Esophagus squamous epithelium (tissue), 5 donors: ENCODE measurements around the gene ALDH1L2. TPM values are rescaled to one million over a fixed set of nuclear protein-coding genes. Genes with fewer than 3 reads are reported as not detected.
A peak's percentile ranks its signal among the peaks of the same experiment; 100 is the strongest.

Experiments used
- DNase-seq: peaks from one replicate; lab custom pipeline; 2025; lab: John Stamatoyannopoulos, UW
- H3K27ac ChIP-seq, 4 donors: fragments of 200-600 bp; sonication (generic); one replicate each; pipeline ENCODE4 v1.5.1; 2016 to 2019; ENCODE audit warnings: mild to moderate bottlenecking in 1 of 4
- H3K27me3 ChIP-seq, 4 donors: fragments of 200-600 bp; sonication (generic); 1 replicate in 3 of 4; 2 replicates in 1 of 4; pipeline versions ENCODE4 v1.5.1 to v1.6.0; 2017 to 2021; ENCODE audit warnings: antibody characterized with exemption in 1 of 4
- H3K36me3 ChIP-seq, 3 donors: fragments of 200-600 bp; sonication (generic); one replicate each; pipeline ENCODE4 v1.5.1; 2016 to 2019
- H3K4me1 ChIP-seq, 3 donors: fragments of 200-600 bp; sonication (generic); one replicate each; pipeline ENCODE4 v1.5.1; 2017 to 2019
- H3K4me3 ChIP-seq, 4 donors: fragments of 200-600 bp; sonication (generic); 1 replicate in 3 of 4; 2 replicates in 1 of 4; pipeline ENCODE4 v1.5.1; 2016 to 2019; ENCODE audit warnings: mild to moderate bottlenecking in 2 of 4, moderate library complexity in 1 of 4
- H3K9me3 ChIP-seq, 3 donors: fragments of 200-600 bp; sonication (generic); one replicate each; pipeline ENCODE4 v1.5.1; 2016 to 2019
- POLR2A ChIP-seq, 4 donors: fragments of 450-650 bp; IDR thresholded peaks; one replicate each; pipeline ENCODE4 v1.6.1; 2017; ENCODE audit warnings: antibody characterized with exemption in 4 of 4, mild to moderate bottlenecking in 4 of 4, moderate library complexity in 3 of 4
- WGBS, 2 donors: methylation state at CpG; one replicate each; pipeline ENCODE4 v1.1.5; 2018; 5-methylcytosine and 5-hydroxymethylcytosine counted together
- intact Hi-C: fragments of 100-400 bp; cut with DNase I; formaldehyde crosslinking; loops from one replicate; pipeline ENCODE4 v1.15.0; 2022
- total RNA-seq, 4 donors: library from RNA; depleted of rRNA; stranded (reverse); fragments of >200 nt; gene quantifications; one replicate each; pipeline ENCODE4 v1.1.0, GENCODE V29; 2016
- TF ChIP-seq, protein P1 (sequence below), 6 experiments: fragments of 450-650 bp in 4 of 6; fragments of 200-600 bp in 2 of 6; sonication (generic) in 2 of 6; IDR thresholded peaks; one replicate each; pipeline ENCODE4 v1.5.1; 2016 to 2019; ENCODE audit warnings: antibody characterized with exemption in 6 of 6, mild to moderate bottlenecking in 4 of 6, moderate library complexity in 4 of 6
- donor health status: DM: yes; HTN: yes; CAD: no.

The ALDH1L2 gene
- total RNA-seq, 4 donors from 2014 or later: 0.57 to 4.9 (median 1.1) TPM

DNA sequence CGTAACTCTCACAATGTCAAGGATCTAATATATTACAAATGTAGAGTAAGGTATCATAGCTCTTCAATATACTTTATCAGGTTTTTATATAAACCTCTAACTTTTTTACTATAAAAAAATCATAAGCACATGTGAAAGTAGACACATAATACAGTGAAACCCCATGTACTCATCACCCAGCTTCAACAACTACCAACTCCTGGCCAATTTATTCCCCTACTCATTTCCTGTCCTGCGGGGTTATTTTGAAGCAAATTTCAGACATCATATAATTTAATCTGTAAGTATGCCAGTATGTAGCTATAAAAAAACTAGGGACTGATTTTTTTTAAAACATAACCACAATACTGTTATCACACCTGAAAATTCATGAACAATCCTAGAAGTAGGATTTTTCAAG lies 50.4 kb downstream of the ALDH1L2 start:
- Histone ChIP-seq H3K27me3 (no peaks in the 10 kb centered on the region), H3K9me3 (no peaks in the 10 kb centered on the region), H3K36me3 (peaks cover 0 to 4% (median 0%) of the 10 kb centered on the region in 3 donors), H3K4me3 (no peak overlapping the region), H3K27ac (no peak overlapping the region), H3K4me1 (no peaks in the 10 kb centered on the region)
- 76 to 77% methylated on average over 2 of the region's 2 CpGs for WGBS, 2 donors
- TF ChIP-seq POLR2A (IDR thresholded peaks at IDR 0.05): no peak
- TF ChIP-seq, protein P1, sequence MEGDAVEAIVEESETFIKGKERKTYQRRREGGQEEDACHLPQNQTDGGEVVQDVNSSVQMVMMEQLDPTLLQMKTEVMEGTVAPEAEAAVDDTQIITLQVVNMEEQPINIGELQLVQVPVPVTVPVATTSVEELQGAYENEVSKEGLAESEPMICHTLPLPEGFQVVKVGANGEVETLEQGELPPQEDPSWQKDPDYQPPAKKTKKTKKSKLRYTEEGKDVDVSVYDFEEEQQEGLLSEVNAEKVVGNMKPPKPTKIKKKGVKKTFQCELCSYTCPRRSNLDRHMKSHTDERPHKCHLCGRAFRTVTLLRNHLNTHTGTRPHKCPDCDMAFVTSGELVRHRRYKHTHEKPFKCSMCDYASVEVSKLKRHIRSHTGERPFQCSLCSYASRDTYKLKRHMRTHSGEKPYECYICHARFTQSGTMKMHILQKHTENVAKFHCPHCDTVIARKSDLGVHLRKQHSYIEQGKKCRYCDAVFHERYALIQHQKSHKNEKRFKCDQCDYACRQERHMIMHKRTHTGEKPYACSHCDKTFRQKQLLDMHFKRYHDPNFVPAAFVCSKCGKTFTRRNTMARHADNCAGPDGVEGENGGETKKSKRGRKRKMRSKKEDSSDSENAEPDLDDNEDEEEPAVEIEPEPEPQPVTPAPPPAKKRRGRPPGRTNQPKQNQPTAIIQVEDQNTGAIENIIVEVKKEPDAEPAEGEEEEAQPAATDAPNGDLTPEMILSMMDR (IDR thresholded peaks at IDR 0.05): no peak
- intact Hi-C loops: no loop called here
- DNase-seq: no peak

DNA sequence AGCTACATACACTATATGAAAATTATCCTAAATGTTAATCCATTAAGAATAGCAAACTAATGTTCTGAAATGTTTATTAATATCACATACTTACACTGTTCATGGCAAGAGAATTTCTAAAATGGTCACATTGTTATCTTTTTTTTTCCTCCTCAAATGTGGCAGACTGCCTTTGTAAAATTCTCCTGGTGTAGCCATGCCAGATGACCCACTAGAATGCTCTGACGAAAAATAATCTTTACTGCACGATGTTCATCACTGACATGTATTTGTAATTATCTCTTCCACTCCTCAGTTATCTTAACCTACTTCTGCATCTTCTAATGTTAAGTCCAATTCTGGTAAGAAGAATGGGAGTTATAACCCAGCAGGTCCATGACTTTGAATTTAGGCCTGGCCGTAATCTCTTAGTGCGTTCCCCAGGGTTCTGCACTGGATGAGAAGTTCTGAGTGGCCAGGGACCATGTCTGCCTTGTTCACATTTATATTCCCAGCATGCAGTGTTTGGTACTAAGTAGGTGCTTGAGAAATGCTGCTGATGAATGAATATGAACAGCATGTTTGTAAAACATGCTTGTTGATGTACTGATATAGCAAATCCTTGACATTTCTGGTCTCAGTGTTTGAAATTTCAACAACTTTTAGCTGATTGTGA lies 51.4 kb downstream of the ALDH1L2 start:
- H3K4me1 ChIP-seq: no peaks in the 10 kb centered on the region
- no peak for DNase-seq
- intact Hi-C loops: no loop called here
- no peaks in the 10 kb centered on the region for H3K9me3 ChIP-seq
- 45 to 63% methylated on average over 4 of the region's 4 CpGs for WGBS, 2 donors
- no peaks in the 10 kb centered on the region for H3K27me3 ChIP-seq
- H3K27ac ChIP-seq: peak overlapping the region in 1 of 4 donors; percentile 50
- no peak overlapping the region for H3K4me3 ChIP-seq
- TF ChIP-seq, protein P1 (IDR thresholded peaks at IDR 0.05): no peak
- no peak for TF ChIP-seq POLR2A (IDR thresholded peaks at IDR 0.05)
- peaks cover 0 to 4% (median 0%) of the 10 kb centered on the region in 3 donors for H3K36me3 ChIP-seq

- intact Hi-C loops: no loop called here
- Histone ChIP-seq H3K4me3 (no peak overlapping the region), H3K4me1 (peaks cover 0 to 8% (median 0%) of the 10 kb centered on the region in 3 donors), H3K9me3 (no peaks in the 10 kb centered on the region), H3K27ac (no peak overlapping the region), H3K27me3 (no peaks in the 10 kb centered on the region), H3K36me3 (peaks cover 0 to 4% (median 0%) of the 10 kb centered on the region in 3 donors)
- no peak for TF ChIP-seq POLR2A (IDR thresholded peaks at IDR 0.05)
- TF ChIP-seq, protein P1 (IDR thresholded peaks at IDR 0.05): no peak
- no peak for DNase-seq
- 67 to 84% methylated on average over 8 of the region's 9 CpGs for WGBS, 2 donors
Measured at GRCh38 chr12:105030820-105031807, 53.1 kb downstream of the ALDH1L2 start.

DNA sequence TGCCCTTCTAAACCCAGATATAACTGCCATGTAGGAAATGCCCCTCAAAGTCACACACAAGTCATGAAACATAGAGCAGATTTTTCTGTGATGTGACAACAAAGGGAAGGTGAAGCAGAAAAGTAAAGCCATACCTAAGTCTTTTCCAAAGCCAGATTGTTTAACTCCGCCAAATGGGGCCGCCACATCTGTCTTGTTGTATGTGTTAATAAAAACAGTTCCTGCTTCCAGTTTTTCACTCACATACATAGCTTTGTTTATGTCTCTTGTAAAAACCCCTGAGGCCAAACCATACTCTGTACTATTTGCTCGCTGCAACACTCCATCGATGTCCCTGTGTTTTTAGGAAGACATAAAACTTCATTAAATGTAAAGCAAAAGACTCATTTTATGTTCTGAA lies 57.8 kb downstream of the ALDH1L2 start:
- Histone ChIP-seq H3K9me3 (no peaks in the 10 kb centered on the region), H3K27me3 (no peaks in the 10 kb centered on the region), H3K27ac (peak overlapping the region in 2 of 4 donors; percentile 31 to 33), H3K36me3 (peaks cover 0 to under 1% (median 0%) of the 10 kb centered on the region in 3 donors), H3K4me1 (peaks cover 0 to 16% (median 3%) of the 10 kb centered on the region in 3 donors), H3K4me3 (no peak overlapping the region)
- no peak for DNase-seq
- intact Hi-C loops: no loop called here
- TF ChIP-seq, protein P1 (IDR thresholded peaks at IDR 0.05): no peak
- no peak for TF ChIP-seq POLR2A (IDR thresholded peaks at IDR 0.05)
- 47 to 80% methylated on average over 4 of the region's 4 CpGs for WGBS, 2 donors
